ENCODE results near the gene ARFIP1.

ARFIP1 gene

GRCh38 chr4:152921284-152921683 lies 141.5 kb downstream of the ARFIP1 start:
- TF ChIP-seq NFIC (IDR thresholded peaks at IDR 0.05) (no peak), FOXM1 (IDR thresholded peaks at IDR 0.05; ENCODE audit: borderline replicate concordance, low read depth) (no peak), RAD21 (IDR thresholded peaks at IDR 0.05; ENCODE audit: low read depth) (no peak)

- no peak for TF ChIP-seq MAX (IDR thresholded peaks at IDR 0.05)
- TF ChIP-seq NFIC (IDR thresholded peaks at IDR 0.05): no peak
- TF ChIP-seq TCF12 (IDR thresholded peaks at IDR 0.05; ENCODE audit: low read depth): no peak
- no peak for TF ChIP-seq REST (IDR thresholded peaks at IDR 0.05; ENCODE audit: low read depth)
- no peak for TF ChIP-seq USF1 (IDR thresholded peaks at IDR 0.05)
- TF ChIP-seq ZBTB7A (IDR thresholded peaks at IDR 0.05; ENCODE audit: low read depth): no peak
- no peak for TF ChIP-seq TEAD4 (IDR thresholded peaks at IDR 0.05)
- TF ChIP-seq FOXM1 (IDR thresholded peaks at IDR 0.05; ENCODE audit: borderline replicate concordance, low read depth): no peak
- no peak for TF ChIP-seq RAD21 (IDR thresholded peaks at IDR 0.05; ENCODE audit: low read depth)
- no peak for TF ChIP-seq CREB1 (IDR thresholded peaks at IDR 0.05; ENCODE audit: low read depth)
- TF ChIP-seq YY1 (IDR thresholded peaks at IDR 0.05; ENCODE audit: low read depth): no peak
- TF ChIP-seq TAF1 (IDR thresholded peaks at IDR 0.05; ENCODE audit: low read depth): no peak
- no peak for TF ChIP-seq CEBPB (IDR thresholded peaks at IDR 0.05)
- no peak for TF ChIP-seq EGR1 (IDR thresholded peaks at IDR 0.05)
- no peak for TF ChIP-seq EP300 (IDR thresholded peaks at IDR 0.05; ENCODE audit: borderline replicate concordance)
Observed at GRCh38 chr4:152925851-152926250, 146.1 kb downstream of the ARFIP1 start.

GRCh38 chr4:152926959-152927358 lies 147.2 kb downstream of the ARFIP1 start:
- TF ChIP-seq YY1 (IDR thresholded peaks at IDR 0.05; ENCODE audit: low read depth) (no peak), CREB1 (IDR thresholded peaks at IDR 0.05; ENCODE audit: low read depth) (no peak), EP300 (IDR thresholded peaks at IDR 0.05; ENCODE audit: borderline replicate concordance) (no peak), MAX (IDR thresholded peaks at IDR 0.05) (no peak), EGR1 (IDR thresholded peaks at IDR 0.05) (no peak), NFIC (IDR thresholded peaks at IDR 0.05) (no peak), USF1 (IDR thresholded peaks at IDR 0.05) (no peak), FOXM1 (IDR thresholded peaks at IDR 0.05; ENCODE audit: borderline replicate concordance, low read depth) (no peak), TEAD4 (IDR thresholded peaks at IDR 0.05) (no peak), RAD21 (IDR thresholded peaks at IDR 0.05; ENCODE audit: low read depth) (no peak), REST (IDR thresholded peaks at IDR 0.05; ENCODE audit: low read depth) (no peak), ZBTB7A (IDR thresholded peaks at IDR 0.05; ENCODE audit: low read depth) (no peak), CEBPB (IDR thresholded peaks at IDR 0.05) (no peak), TAF1 (IDR thresholded peaks at IDR 0.05; ENCODE audit: low read depth) (no peak), TCF12 (IDR thresholded peaks at IDR 0.05; ENCODE audit: low read depth) (no peak)

- TF ChIP-seq CEBPB (IDR thresholded peaks at IDR 0.05) (no peak), ZBTB7A (IDR thresholded peaks at IDR 0.05; ENCODE audit: low read depth) (no peak)
Observed at GRCh38 chr4:152927737-152928136, 148.0 kb downstream of the ARFIP1 start.

- TF ChIP-seq ZBTB7A (IDR thresholded peaks at IDR 0.05; ENCODE audit: low read depth) (no peak), TAF1 (IDR thresholded peaks at IDR 0.05; ENCODE audit: low read depth) (no peak), CEBPB (IDR thresholded peaks at IDR 0.05) (no peak), RAD21 (IDR thresholded peaks at IDR 0.05; ENCODE audit: low read depth) (no peak), REST (IDR thresholded peaks at IDR 0.05; ENCODE audit: low read depth) (no peak), FOXM1 (IDR thresholded peaks at IDR 0.05; ENCODE audit: borderline replicate concordance, low read depth) (no peak), TCF12 (IDR thresholded peaks at IDR 0.05; ENCODE audit: low read depth) (no peak), EGR1 (IDR thresholded peaks at IDR 0.05) (no peak), YY1 (IDR thresholded peaks at IDR 0.05; ENCODE audit: low read depth) (no peak), NFIC (IDR thresholded peaks at IDR 0.05) (no peak), MAX (IDR thresholded peaks at IDR 0.05) (no peak), TEAD4 (IDR thresholded peaks at IDR 0.05) (no peak), USF1 (IDR thresholded peaks at IDR 0.05) (no peak)
Observed at GRCh38 chr4:152928286-152928685, 148.5 kb downstream of the ARFIP1 start.

Data from Ishikawa (cell line).